Natural killer cell (primary cell): ENCODE measurements around the gene PFDN4. TPM values are rescaled to one million over a fixed set of nuclear protein-coding genes. Genes with fewer than 3 reads are reported as not detected.

Experiments used
- ATAC-seq, 3 donors: fragments of 150-1000 bp in 2 of 3; fragments of 200-7000 bp in 1 of 3; cut with Tn5 transposase; 1 replicate in 1 of 3; 2 replicates in 2 of 3; pipeline ENCODE4 v1.10.0; 2021; ENCODE audit warnings: mild to moderate bottlenecking in 2 of 3, moderate library complexity in 2 of 3
- DNase-seq, 2 donors: peaks; one replicate each; pipeline versions ENCODE4 v3.0.0 to v3.0.0-alpha.2; 2013 to 2021; ENCODE audit warnings: mixed read lengths in 1 of 2
- H3K27ac ChIP-seq: one replicate; pipeline ENCODE4 v1.5.1; 2013; ENCODE audit warnings: mild to moderate bottlenecking, low read length
- H3K27me3 ChIP-seq: one replicate; pipeline ENCODE4 v1.6.1; 2013; ENCODE audit warnings: low read length; ENCODE audit not compliant: control insufficient read depth, insufficient read depth
- H3K36me3 ChIP-seq: one replicate; pipeline ENCODE4 v1.6.1; 2013; ENCODE audit warnings: low read length; ENCODE audit not compliant: control insufficient read depth, insufficient read depth
- H3K4me1 ChIP-seq: one replicate; pipeline ENCODE4 v1.6.1; 2013; ENCODE audit warnings: low read length; ENCODE audit not compliant: control insufficient read depth, insufficient read depth
- H3K4me3 ChIP-seq: one replicate; pipeline ENCODE4 v1.5.1; 2013; ENCODE audit warnings: low read length
- H3K9me3 ChIP-seq: one replicate; pipeline ENCODE4 v1.6.1; 2013; ENCODE audit warnings: low read length; ENCODE audit not compliant: control insufficient read depth, insufficient read depth
- H3K27ac Mint-ChIP-seq, 2 donors: one replicate each; pipeline ENCODE4 v1.8.0; 2022; ENCODE audit warnings: mild to moderate bottlenecking in 2 of 2, mixed read lengths in 2 of 2, moderate library complexity in 1 of 2
- H3K27me3 Mint-ChIP-seq, 2 donors: one replicate each; pipeline ENCODE4 v1.8.0; 2022; ENCODE audit warnings: low read depth in 2 of 2, mixed read lengths in 2 of 2
- H3K36me3 Mint-ChIP-seq: one replicate; pipeline ENCODE4 v1.8.0; 2022; ENCODE audit warnings: mixed read lengths
- H3K4me1 Mint-ChIP-seq, 2 donors: one replicate each; pipeline ENCODE4 v1.8.0; 2022; ENCODE audit warnings: mixed read lengths in 2 of 2
- H3K4me3 Mint-ChIP-seq: one replicate; pipeline ENCODE4 v1.8.0; 2022; ENCODE audit warnings: mild to moderate bottlenecking, moderate library complexity, mixed read lengths
- H3K9me3 Mint-ChIP-seq, 2 donors: one replicate each; pipeline ENCODE4 v1.8.0; 2022; ENCODE audit warnings: mixed read lengths in 2 of 2
- WGBS: methylation state at CpG from one replicate; pipeline ENCODE4 v1.1.7; 2013; ENCODE audit warnings: missing lambda C conversion rate; ENCODE audit not compliant: insufficient coverage; 5-methylcytosine and 5-hydroxymethylcytosine counted together
- intact Hi-C: fragments of 100-400 bp; cut with micrococcal nuclease; formaldehyde crosslinking; loops from one replicate; pipeline ENCODE4 v1.14.2; 2022
- total RNA-seq, 4 donors: library from RNA; stranded (reverse); fragments of 120-200 nt in 1 of 4; gene quantifications; one replicate each; pipeline versions ENCODE4 v1.2.3 to v1.2.4, GENCODE V29; 2013 to 2022
- TF ChIP-seq, protein P1 (sequence below): fragments of 200-600 bp; IDR thresholded peaks from one replicate; pipeline ENCODE4 v1.8.0; 2022; ENCODE audit warnings: antibody characterized with exemption

Gene PFDN4
- total RNA-seq, 3 donors from 2014 or later (not counting 1 experiment from before 2014, with no cell fraction given): 16.5 to 22.2 (median 17.1) TPM

DNA sequence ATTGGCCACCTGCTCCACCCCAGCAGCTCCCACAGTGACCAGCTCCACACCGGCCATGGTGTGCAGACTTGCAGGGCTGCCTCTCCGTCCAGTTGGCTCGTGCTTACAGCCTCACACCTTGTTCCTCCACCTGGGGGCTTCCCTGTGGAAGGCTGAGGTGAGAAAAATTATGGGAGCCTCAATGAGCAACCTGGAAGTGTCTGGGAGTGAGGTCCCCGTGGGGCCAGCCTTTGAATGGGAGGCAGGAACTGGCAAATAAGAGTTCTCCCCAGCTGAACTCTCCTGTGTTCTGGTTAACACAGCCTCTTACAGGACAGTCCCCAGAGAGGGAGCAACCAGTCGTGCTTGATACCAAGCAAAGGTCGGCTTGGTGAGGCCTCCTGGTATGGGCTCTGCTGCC, 3.8 kb upstream of the PFDN4 start:
- H3K36me3 Mint-ChIP-seq: no peaks in the 10 kb centered on the region
- H3K4me1 ChIP-seq: peaks cover 8% of the 10 kb centered on the region
- no peak overlapping the region for H3K27ac Mint-ChIP-seq
- H3K4me1 Mint-ChIP-seq: peaks cover 6% of the 10 kb centered on the region in 2 donors
- DNase-seq (no peak), ATAC-seq (no peak)
- TF ChIP-seq, protein P1, sequence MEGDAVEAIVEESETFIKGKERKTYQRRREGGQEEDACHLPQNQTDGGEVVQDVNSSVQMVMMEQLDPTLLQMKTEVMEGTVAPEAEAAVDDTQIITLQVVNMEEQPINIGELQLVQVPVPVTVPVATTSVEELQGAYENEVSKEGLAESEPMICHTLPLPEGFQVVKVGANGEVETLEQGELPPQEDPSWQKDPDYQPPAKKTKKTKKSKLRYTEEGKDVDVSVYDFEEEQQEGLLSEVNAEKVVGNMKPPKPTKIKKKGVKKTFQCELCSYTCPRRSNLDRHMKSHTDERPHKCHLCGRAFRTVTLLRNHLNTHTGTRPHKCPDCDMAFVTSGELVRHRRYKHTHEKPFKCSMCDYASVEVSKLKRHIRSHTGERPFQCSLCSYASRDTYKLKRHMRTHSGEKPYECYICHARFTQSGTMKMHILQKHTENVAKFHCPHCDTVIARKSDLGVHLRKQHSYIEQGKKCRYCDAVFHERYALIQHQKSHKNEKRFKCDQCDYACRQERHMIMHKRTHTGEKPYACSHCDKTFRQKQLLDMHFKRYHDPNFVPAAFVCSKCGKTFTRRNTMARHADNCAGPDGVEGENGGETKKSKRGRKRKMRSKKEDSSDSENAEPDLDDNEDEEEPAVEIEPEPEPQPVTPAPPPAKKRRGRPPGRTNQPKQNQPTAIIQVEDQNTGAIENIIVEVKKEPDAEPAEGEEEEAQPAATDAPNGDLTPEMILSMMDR: no peak
- H3K36me3 ChIP-seq: no peaks in the 10 kb centered on the region
- no peaks in the 10 kb centered on the region for H3K9me3 ChIP-seq
- H3K4me3 Mint-ChIP-seq: no peak overlapping the region
- 85% methylated on average over 6 of the region's 6 CpGs for WGBS
- intact Hi-C loops: loop anchor here (10.0 kb wide), 1 partner anchor 441 kb away; no protein-coding TSS in a partner anchor
- no peak overlapping the region for H3K27ac ChIP-seq
- no peaks in the 10 kb centered on the region for H3K27me3 ChIP-seq
- H3K4me3 ChIP-seq: no peak overlapping the region
- no peaks in the 10 kb centered on the region for H3K9me3 Mint-ChIP-seq
- H3K27me3 Mint-ChIP-seq: no peaks in the 10 kb centered on the region

DNA sequence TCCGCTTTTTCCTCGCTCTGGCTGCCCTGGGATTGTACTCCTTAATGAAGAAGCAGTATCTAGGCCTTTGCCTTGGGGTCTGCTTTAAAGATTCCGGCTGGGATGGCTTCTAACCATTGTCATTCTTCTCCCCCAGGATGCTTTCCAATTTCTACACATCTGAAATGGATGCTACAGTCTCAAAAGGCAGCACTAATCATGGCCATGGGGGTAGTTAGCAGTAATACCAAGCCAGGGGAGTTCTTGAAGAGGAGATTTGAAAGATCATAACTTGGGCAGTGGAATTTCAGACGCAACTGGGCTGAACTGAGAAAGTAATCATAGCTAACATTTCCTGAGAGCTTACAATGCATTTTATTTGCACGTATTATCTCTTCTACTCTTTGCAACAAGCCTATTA, 3.4 kb upstream of the PFDN4 start:
- Histone ChIP-seq H3K4me1 (peaks cover 11% of the 10 kb centered on the region), H3K9me3 (no peaks in the 10 kb centered on the region), H3K4me3 (no peak overlapping the region), H3K27me3 (no peaks in the 10 kb centered on the region), H3K36me3 (no peaks in the 10 kb centered on the region), H3K27ac (no peak overlapping the region)
- Mint-ChIP-seq H3K27ac (no peak overlapping the region), H3K36me3 (no peaks in the 10 kb centered on the region), H3K27me3 (no peaks in the 10 kb centered on the region), H3K9me3 (no peaks in the 10 kb centered on the region), H3K4me3 (no peak overlapping the region), H3K4me1 (peaks cover 10% of the 10 kb centered on the region in 2 donors)
- intact Hi-C loops: loop anchor here (10.0 kb wide), 1 partner anchor 440 kb away; no protein-coding TSS in a partner anchor
- 89% methylated on average over 5 of the region's 5 CpGs for WGBS
- DNase-seq (no peak), ATAC-seq (no peak)
- TF ChIP-seq, protein P1: no peak

DNA sequence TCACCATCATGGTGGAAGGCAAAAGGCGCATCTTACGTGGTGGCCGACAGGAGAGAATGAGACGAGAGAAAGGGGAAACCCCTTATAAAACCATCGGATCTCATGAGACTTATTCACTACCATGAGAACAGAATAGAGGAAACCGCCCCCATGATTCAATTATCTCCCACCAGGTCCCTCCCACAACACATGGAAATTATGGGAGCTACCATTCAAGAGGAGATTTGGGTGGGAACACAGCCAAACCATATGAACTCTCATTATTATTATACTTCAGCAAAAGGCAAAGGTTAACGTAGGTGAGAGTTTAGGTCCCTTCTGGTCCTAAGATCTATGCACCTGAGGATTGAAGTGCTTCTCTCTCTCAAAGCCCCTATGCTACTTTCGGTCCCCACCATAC, 2.4 kb upstream of the PFDN4 start:
- no peaks in the 10 kb centered on the region for H3K9me3 Mint-ChIP-seq
- no peaks in the 10 kb centered on the region for H3K27me3 ChIP-seq
- no peak overlapping the region for H3K27ac Mint-ChIP-seq
- intact Hi-C loops: loop anchor here (10.0 kb wide), 1 partner anchor 439 kb away; no protein-coding TSS in a partner anchor
- H3K27ac ChIP-seq: no peak overlapping the region
- no peaks in the 10 kb centered on the region for H3K36me3 Mint-ChIP-seq
- H3K9me3 ChIP-seq: no peaks in the 10 kb centered on the region
- ATAC-seq (no peak), DNase-seq (no peak)
- H3K4me1 ChIP-seq: peaks cover 11% of the 10 kb centered on the region
- H3K4me3 Mint-ChIP-seq: peak overlapping the region; percentile 21
- no peak overlapping the region for H3K4me3 ChIP-seq
- WGBS: 95% methylated on average over 7 of the region's 8 CpGs
- H3K4me1 Mint-ChIP-seq: peaks cover 18% of the 10 kb centered on the region in 2 donors
- H3K36me3 ChIP-seq: no peaks in the 10 kb centered on the region
- no peaks in the 10 kb centered on the region for H3K27me3 Mint-ChIP-seq
- TF ChIP-seq, protein P1: no peak
